Testis (tissue), 2 donors: ENCODE results near the gene OR5D16.

Experiments used
- POLR2A ChIP-seq: fragments of 450-650 bp; IDR thresholded peaks from one replicate; pipeline ENCODE4 v1.6.1; 2017; ENCODE audit warnings: antibody characterized with exemption, mild to moderate bottlenecking, moderate library complexity
- TF ChIP-seq, protein P1 (sequence below), 3 experiments: fragments of 450-650 bp in 2 of 3; fragments of 200-600 bp in 1 of 3; sonication (generic) in 1 of 3; IDR thresholded peaks; one replicate each; pipeline ENCODE4 v1.5.1; 2016 to 2019; ENCODE audit warnings: antibody characterized with exemption in 3 of 3, mild to moderate bottlenecking in 2 of 3, moderate library complexity in 1 of 3

DNA sequence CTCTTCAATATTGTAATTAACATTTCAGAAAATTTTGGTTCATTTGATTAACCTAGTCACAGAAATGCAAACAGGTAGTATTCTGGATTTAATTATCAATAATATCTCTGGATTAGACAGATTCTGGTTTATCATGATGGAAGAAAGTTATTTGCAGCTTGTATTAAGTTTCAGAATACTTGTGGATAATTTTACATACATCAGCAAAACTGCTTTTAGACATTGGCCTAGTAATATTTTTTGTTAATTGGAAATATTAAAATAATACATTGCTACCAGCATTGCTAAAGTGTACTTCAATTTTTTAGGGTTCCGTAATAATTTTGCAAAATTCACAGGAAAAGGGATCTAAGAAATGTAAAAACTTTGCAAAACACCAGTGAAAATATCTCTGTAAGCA is 46.9 kb upstream of the OR5D16 start:
- TF ChIP-seq, protein P1, sequence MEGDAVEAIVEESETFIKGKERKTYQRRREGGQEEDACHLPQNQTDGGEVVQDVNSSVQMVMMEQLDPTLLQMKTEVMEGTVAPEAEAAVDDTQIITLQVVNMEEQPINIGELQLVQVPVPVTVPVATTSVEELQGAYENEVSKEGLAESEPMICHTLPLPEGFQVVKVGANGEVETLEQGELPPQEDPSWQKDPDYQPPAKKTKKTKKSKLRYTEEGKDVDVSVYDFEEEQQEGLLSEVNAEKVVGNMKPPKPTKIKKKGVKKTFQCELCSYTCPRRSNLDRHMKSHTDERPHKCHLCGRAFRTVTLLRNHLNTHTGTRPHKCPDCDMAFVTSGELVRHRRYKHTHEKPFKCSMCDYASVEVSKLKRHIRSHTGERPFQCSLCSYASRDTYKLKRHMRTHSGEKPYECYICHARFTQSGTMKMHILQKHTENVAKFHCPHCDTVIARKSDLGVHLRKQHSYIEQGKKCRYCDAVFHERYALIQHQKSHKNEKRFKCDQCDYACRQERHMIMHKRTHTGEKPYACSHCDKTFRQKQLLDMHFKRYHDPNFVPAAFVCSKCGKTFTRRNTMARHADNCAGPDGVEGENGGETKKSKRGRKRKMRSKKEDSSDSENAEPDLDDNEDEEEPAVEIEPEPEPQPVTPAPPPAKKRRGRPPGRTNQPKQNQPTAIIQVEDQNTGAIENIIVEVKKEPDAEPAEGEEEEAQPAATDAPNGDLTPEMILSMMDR (IDR thresholded peaks at IDR 0.05): no peak
- no peak for TF ChIP-seq POLR2A
